ENCODE measurements around the gene ACVR1B. TPM values are rescaled to one million over a fixed set of nuclear protein-coding genes. Genes with fewer than 3 reads are reported as not detected.

ACVR1B gene
- total RNA-seq, 1 experiment from 2014 or later, result 112 TPM

- peak overlapping the region; percentile 41 for H3K4me3 ChIP-seq (ENCODE audit: low read depth, low read length)
- POLR2A ChIA-PET, result interaction anchor here (0.6 to 1.9 kb wide), 5 partner anchors 11 to 33 kb away, joined by 3 to 41 read pairs (median 8); partner anchors contain the start of genes ATG101 and NR4A1
- no peaks in the 10 kb centered on the region for H3K27me3 ChIP-seq (replicated peaks; ENCODE audit: control insufficient read depth, insufficient read depth, low read length)
- H3K4me1 Mint-ChIP-seq (ENCODE audit: low read depth, unreplicated experiment), result peaks cover 37% of the 10 kb centered on the region
- peak; percentile 90 to 94 for DNase-seq
- H3K4me3 Mint-ChIP-seq (ENCODE audit: unreplicated experiment), result peak overlapping the region; percentile 94
- peaks cover 4% of the 10 kb centered on the region for H3K36me3 Mint-ChIP-seq (ENCODE audit: insufficient read depth, unreplicated experiment)
- H3K27ac Mint-ChIP-seq (ENCODE audit: unreplicated experiment), result peak overlapping the region; percentile 80
- no peak for TF ChIP-seq CTCF (IDR thresholded peaks at IDR 0.05; ENCODE audit: insufficient read depth in 1 of 2, low read depth in 1 of 2, low read length in 1 of 2, severe bottlenecking in 1 of 2, unreplicated experiment in 1 of 2)
- CTCF ChIA-PET, result interaction anchor here (1.0 to 5.6 kb wide), 3 partner anchors 11 to 32 kb away, joined by 3 to 47 read pairs (median 4); no protein-coding TSS in a partner anchor
- H3K9me3 Mint-ChIP-seq (ENCODE audit: unreplicated experiment), result no peaks in the 10 kb centered on the region
- H3K9me3 ChIP-seq, result no peaks in the 10 kb centered on the region
- no peaks in the 10 kb centered on the region for H3K27me3 Mint-ChIP-seq (ENCODE audit: insufficient read depth, unreplicated experiment)
- no TSS peak for BruUV-seq (replicated peaks)
- intact Hi-C loops (cut with micrococcal nuclease; ENCODE audit: unreplicated experiment), result loop anchor here (1.0 kb wide), 2 partner anchors 14 to 33 kb away; partner anchors contain the start of gene ATG101
- H3K4me1 ChIP-seq, result peaks cover 33% of the 10 kb centered on the region
- no peaks in the 10 kb centered on the region for H3K36me3 ChIP-seq (ENCODE audit: control insufficient read depth, insufficient read depth, low read length)
These were observed 85.2 kb downstream of the ACVR1B start for GRCh38 chr12:52036587-52037171.

GRCh38 chr12:52037248-52037861 lies 85.9 kb downstream of the ACVR1B start:
- Histone ChIP-seq H3K36me3 (ENCODE audit: control insufficient read depth, insufficient read depth, low read length) (no peaks in the 10 kb centered on the region), H3K27me3 (replicated peaks; ENCODE audit: control insufficient read depth, insufficient read depth, low read length) (no peaks in the 10 kb centered on the region), H3K9me3 (no peaks in the 10 kb centered on the region), H3K4me1 (peaks cover 31% of the 10 kb centered on the region), H3K4me3 (ENCODE audit: low read depth, low read length) (peak overlapping the region; percentile 73)
- Mint-ChIP-seq H3K27me3 (ENCODE audit: insufficient read depth, unreplicated experiment) (no peaks in the 10 kb centered on the region), H3K27ac (ENCODE audit: unreplicated experiment) (peak overlapping the region; percentile 98), H3K4me3 (ENCODE audit: unreplicated experiment) (peak overlapping the region; percentile 94), H3K36me3 (ENCODE audit: insufficient read depth, unreplicated experiment) (peaks cover 5% of the 10 kb centered on the region), H3K4me1 (ENCODE audit: low read depth, unreplicated experiment) (peaks cover 30% of the 10 kb centered on the region), H3K9me3 (ENCODE audit: unreplicated experiment) (no peaks in the 10 kb centered on the region)
- no TSS peak for BruUV-seq (replicated peaks)
- peak in 1 of 2 experiments; percentile 42 for TF ChIP-seq CTCF (IDR thresholded peaks at IDR 0.05; ENCODE audit: insufficient read depth in 1 of 2, low read depth in 1 of 2, low read length in 1 of 2, severe bottlenecking in 1 of 2, unreplicated experiment in 1 of 2)
- POLR2A ChIA-PET, result interaction anchor here (0.7 to 1.9 kb wide), 6 partner anchors 10 to 173 kb away, joined by 3 to 41 read pairs (median 4); partner anchors contain the start of genes ATG101 and NR4A1
- intact Hi-C loops (cut with micrococcal nuclease; ENCODE audit: unreplicated experiment), result loop anchor here (1.0 kb wide), 2 partner anchors 13 to 32 kb away; partner anchors contain the start of gene ATG101
- peak; percentile 82 to 89 for DNase-seq
- CTCF ChIA-PET, result interaction anchor here (0.6 to 5.6 kb wide), 4 partner anchors 10 to 42 kb away, joined by 3 to 47 read pairs (median 5); partner anchors contain the start of genes NR4A1 and SMIM41

- Mint-ChIP-seq H3K9me3 (ENCODE audit: unreplicated experiment) (no peaks in the 10 kb centered on the region), H3K4me3 (ENCODE audit: unreplicated experiment) (peak overlapping the region; percentile 94), H3K4me1 (ENCODE audit: low read depth, unreplicated experiment) (peaks cover 22% of the 10 kb centered on the region), H3K36me3 (ENCODE audit: insufficient read depth, unreplicated experiment) (peaks cover 14% of the 10 kb centered on the region), H3K27ac (ENCODE audit: unreplicated experiment) (peak overlapping the region; percentile 98), H3K27me3 (ENCODE audit: insufficient read depth, unreplicated experiment) (no peaks in the 10 kb centered on the region)
- Histone ChIP-seq H3K9me3 (no peaks in the 10 kb centered on the region), H3K27me3 (replicated peaks; ENCODE audit: control insufficient read depth, insufficient read depth, low read length) (no peaks in the 10 kb centered on the region), H3K4me3 (ENCODE audit: low read depth, low read length) (no peak overlapping the region), H3K36me3 (ENCODE audit: control insufficient read depth, insufficient read depth, low read length) (no peaks in the 10 kb centered on the region), H3K4me1 (peaks cover 26% of the 10 kb centered on the region)
- DNase-seq, result no peak
- BruUV-seq (replicated peaks), result TSS peak; percentile 41
- intact Hi-C loops (cut with micrococcal nuclease; ENCODE audit: unreplicated experiment), result no loop called here
- ChIA-PET CTCF (interaction anchor here (1.1 to 5.6 kb wide), 2 partner anchors 13 to 29 kb away, joined by 3 to 47 read pairs; no protein-coding TSS in a partner anchor), POLR2A (interaction anchor here (1.8 kb wide), 1 partner anchor 12 kb away, joined by 14 read pairs; the partner anchor contains the start of gene NR4A1)
- TF ChIP-seq CTCF (IDR thresholded peaks at IDR 0.05; ENCODE audit: insufficient read depth in 1 of 2, low read depth in 1 of 2, low read length in 1 of 2, severe bottlenecking in 1 of 2, unreplicated experiment in 1 of 2), result no peak
These were observed 86.9 kb downstream of the ACVR1B start for GRCh38 chr12:52038447-52038846.

All from Caco-2 (cell line).